HL-60 (cell line): ENCODE data around the gene PARP12.

Source experiments
- DNase-seq, 2 experiments: peaks; one replicate each; pipeline ENCODE4 v3.0.0-alpha.2; 2010 to 2020; ENCODE audit warnings: low read depth in 1 of 2, low spot score in 1 of 2
- H3K27ac ChIP-seq: fragments of 250-450 bp; sonication (Bioruptor Pico); replicated peaks from 2 replicates; pipeline ENCODE4 v1.5.1; 2020; ENCODE audit warnings: mild to moderate bottlenecking, moderate library complexity
- H3K27me3 ChIP-seq: fragments of 250-450 bp; sonication (Bioruptor Pico); 2 replicates; pipeline ENCODE4 v1.5.1; 2021; ENCODE audit warnings: mild to moderate bottlenecking, moderate library complexity; ENCODE audit not compliant: insufficient read depth, poor library complexity, severe bottlenecking
- H3K4me3 ChIP-seq: replicated peaks from 2 replicates; pipeline ENCODE4 v1.5.1; 2011; ENCODE audit warnings: mild to moderate bottlenecking, control low read depth, low read length; ENCODE audit not compliant: insufficient read depth
- GABPA ChIP-seq: IDR thresholded peaks from 2 replicates; pipeline ENCODE4 v1.6.1; 2012; ENCODE audit warnings: low read depth
- POLR2AphosphoS5 ChIP-seq: IDR thresholded peaks from 2 replicates; pipeline ENCODE4 v1.6.1; 2012; ENCODE audit warnings: low read depth
- SPI1 ChIP-seq: IDR thresholded peaks from 2 replicates; pipeline ENCODE4 v1.6.1; 2012; ENCODE audit warnings: low read depth, mild to moderate bottlenecking, borderline replicate concordance
- TF ChIP-seq, protein P1 (sequence below): IDR thresholded peaks from 2 replicates; pipeline ENCODE4 v1.6.1; 2012; ENCODE audit warnings: low read depth; ENCODE audit not compliant: insufficient replicate concordance
- TF ChIP-seq, protein P2 (sequence below): IDR thresholded peaks from one replicate; pipeline ENCODE4 v1.5.1; 2011; ENCODE audit warnings: low read length, control low read depth, inconsistent platforms; ENCODE audit not compliant: insufficient read depth

The PARP12 gene

DNA sequence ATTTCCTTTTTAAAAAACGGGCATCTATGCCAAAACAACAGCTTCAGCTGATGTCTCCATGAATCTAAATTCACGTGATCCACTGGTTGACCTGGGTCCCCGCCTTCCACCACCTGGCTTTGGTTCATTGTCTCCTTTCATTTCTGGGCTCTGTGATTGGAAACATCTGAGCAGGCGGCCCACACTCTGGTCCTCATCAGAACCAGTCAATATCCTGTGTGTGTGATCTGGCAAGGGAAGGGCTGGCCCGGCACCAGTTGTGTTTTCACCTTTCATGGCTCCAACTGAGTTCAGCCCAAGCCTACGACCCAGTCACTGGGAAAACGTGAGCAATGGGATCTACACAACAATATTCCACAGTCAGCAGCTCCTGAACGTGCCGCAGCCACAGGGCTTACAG lies 46.2 kb downstream of the PARP12 start:
- Histone ChIP-seq H3K27ac (no peak overlapping the region), H3K27me3 (no peaks in the 10 kb centered on the region), H3K4me3 (no peak overlapping the region)
- TF ChIP-seq, protein P1, sequence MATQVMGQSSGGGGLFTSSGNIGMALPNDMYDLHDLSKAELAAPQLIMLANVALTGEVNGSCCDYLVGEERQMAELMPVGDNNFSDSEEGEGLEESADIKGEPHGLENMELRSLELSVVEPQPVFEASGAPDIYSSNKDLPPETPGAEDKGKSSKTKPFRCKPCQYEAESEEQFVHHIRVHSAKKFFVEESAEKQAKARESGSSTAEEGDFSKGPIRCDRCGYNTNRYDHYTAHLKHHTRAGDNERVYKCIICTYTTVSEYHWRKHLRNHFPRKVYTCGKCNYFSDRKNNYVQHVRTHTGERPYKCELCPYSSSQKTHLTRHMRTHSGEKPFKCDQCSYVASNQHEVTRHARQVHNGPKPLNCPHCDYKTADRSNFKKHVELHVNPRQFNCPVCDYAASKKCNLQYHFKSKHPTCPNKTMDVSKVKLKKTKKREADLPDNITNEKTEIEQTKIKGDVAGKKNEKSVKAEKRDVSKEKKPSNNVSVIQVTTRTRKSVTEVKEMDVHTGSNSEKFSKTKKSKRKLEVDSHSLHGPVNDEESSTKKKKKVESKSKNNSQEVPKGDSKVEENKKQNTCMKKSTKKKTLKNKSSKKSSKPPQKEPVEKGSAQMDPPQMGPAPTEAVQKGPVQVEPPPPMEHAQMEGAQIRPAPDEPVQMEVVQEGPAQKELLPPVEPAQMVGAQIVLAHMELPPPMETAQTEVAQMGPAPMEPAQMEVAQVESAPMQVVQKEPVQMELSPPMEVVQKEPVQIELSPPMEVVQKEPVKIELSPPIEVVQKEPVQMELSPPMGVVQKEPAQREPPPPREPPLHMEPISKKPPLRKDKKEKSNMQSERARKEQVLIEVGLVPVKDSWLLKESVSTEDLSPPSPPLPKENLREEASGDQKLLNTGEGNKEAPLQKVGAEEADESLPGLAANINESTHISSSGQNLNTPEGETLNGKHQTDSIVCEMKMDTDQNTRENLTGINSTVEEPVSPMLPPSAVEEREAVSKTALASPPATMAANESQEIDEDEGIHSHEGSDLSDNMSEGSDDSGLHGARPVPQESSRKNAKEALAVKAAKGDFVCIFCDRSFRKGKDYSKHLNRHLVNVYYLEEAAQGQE, result no peak
- TF ChIP-seq SPI1 (no peak), POLR2AphosphoS5 (no peak), GABPA (no peak)
- TF ChIP-seq, protein P2, sequence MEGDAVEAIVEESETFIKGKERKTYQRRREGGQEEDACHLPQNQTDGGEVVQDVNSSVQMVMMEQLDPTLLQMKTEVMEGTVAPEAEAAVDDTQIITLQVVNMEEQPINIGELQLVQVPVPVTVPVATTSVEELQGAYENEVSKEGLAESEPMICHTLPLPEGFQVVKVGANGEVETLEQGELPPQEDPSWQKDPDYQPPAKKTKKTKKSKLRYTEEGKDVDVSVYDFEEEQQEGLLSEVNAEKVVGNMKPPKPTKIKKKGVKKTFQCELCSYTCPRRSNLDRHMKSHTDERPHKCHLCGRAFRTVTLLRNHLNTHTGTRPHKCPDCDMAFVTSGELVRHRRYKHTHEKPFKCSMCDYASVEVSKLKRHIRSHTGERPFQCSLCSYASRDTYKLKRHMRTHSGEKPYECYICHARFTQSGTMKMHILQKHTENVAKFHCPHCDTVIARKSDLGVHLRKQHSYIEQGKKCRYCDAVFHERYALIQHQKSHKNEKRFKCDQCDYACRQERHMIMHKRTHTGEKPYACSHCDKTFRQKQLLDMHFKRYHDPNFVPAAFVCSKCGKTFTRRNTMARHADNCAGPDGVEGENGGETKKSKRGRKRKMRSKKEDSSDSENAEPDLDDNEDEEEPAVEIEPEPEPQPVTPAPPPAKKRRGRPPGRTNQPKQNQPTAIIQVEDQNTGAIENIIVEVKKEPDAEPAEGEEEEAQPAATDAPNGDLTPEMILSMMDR, result no peak
- no peak for DNase-seq

DNA sequence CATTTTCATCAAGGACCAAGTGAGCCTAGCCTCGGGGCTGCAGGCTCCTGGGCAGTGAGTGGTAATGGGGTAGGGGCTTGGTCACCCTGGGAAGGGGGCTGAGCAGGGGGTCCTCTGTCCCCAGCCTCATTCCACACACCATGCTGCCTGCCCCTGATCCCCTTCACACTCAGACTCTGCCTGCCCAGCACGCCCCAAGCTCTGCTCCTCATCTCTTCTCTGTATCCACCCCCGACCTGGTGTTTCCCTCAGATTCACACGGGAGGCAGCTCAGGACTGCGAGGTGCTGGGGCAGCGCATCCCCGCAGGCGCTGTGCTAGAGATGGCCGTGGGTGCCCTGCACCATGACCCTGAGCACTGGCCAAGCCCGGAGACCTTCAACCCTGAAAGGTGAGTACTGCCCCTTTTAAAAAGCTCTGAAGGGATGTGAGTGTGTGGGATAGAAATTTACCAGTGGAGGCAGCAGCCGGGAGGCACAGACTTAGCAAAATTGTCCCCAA lies 47.2 kb downstream of the PARP12 start:
- DNase-seq, result no peak
- no peaks in the 10 kb centered on the region for H3K27me3 ChIP-seq

DNA sequence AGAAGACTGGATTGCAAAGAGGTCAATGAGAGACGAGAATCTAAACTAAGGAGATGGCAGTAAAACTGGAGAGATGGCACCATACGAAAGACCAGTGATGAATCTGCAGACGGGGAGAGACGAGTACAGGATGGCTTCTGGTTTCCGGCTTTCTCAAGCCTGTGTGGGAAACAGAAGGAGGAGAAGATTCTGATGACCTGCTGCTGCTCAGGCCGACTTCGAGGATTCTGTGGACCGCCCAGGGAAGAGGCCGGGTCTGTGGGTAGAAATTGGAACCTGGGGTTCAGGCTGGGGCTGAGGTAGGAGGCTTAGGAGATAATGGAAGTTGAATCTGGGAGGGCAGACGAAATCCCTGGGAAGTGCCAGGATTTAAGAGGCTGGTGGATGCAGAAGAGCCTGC lies 48.6 kb downstream of the PARP12 start:
- no peak overlapping the region for H3K27ac ChIP-seq
- TF ChIP-seq GABPA (no peak), SPI1 (no peak), POLR2AphosphoS5 (no peak)
- TF ChIP-seq, protein P2, result no peak
- TF ChIP-seq, protein P1, result no peak
- DNase-seq, result no peak
- no peaks in the 10 kb centered on the region for H3K27me3 ChIP-seq
- H3K4me3 ChIP-seq, result no peak overlapping the region

More for the DNA sequence above, 47.2 kb downstream of the PARP12 start:
- Histone ChIP-seq H3K27ac (no peak overlapping the region), H3K4me3 (no peak overlapping the region)
- TF ChIP-seq POLR2AphosphoS5, result no peak

DNA sequence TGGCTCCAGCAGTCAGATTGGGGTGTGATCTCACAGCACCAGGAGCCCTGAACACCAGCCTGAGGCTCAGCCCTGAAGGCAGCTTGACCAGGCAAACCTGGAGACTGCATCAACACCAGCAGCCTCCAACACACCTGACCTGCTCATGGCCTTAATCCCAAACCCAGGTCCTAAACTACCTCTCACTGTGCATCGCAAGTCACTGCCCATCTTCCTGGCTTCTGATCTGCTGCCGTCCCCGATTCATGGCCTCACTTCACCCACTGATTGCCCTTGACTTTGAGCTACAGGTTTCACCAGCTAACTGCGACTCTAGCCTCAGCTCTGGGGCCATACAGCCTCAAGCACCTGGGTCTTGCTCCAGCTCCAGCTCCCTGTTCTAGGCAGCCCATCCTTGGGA lies 49.1 kb downstream of the PARP12 start:
- DNase-seq, result no peak
- no peak overlapping the region for H3K4me3 ChIP-seq
- no peaks in the 10 kb centered on the region for H3K27me3 ChIP-seq
- TF ChIP-seq SPI1 (no peak), GABPA (no peak)
- TF ChIP-seq, protein P2, result no peak
- no peak overlapping the region for H3K27ac ChIP-seq
